A673 (cell line): ENCODE results near the gene VPS50. TPM values are rescaled to one million over a fixed set of nuclear protein-coding genes. Genes with fewer than 3 reads are reported as not detected.

ENCODE experiments used
- BruUV-seq: library from RNA; stranded (reverse); fragments of 400-500 nt; replicated peaks from 2 replicates; lab custom pipeline; 2021; lab: Mats Ljungman, UMichigan
- CTCF ChIA-PET: fragments of 300-600 bp; sonication (Branson Sonifier 250); formaldehyde crosslinking; loops from one replicate; lab custom pipeline; 2022; ENCODE audit warnings: antibody characterized with exemption; lab: Charles Lee
- POLR2A ChIA-PET: fragments of 300-600 bp; sonication (Branson Sonifier 250); formaldehyde crosslinking; loops from one replicate; lab custom pipeline; 2022; ENCODE audit warnings: antibody characterized with exemption; ENCODE audit not compliant: low non-redundant PET; lab: Charles Lee
- DNase-seq: peaks from one replicate; pipeline ENCODE4 v3.0.0-alpha.2; 2015; ENCODE audit warnings: low spot score
- H3K27ac ChIP-seq: fragments of 200-600 bp; sonication (generic); 2 replicates; pipeline ENCODE4 v1.5.1; 2016; ENCODE audit warnings: mixed run types, low read depth, mild to moderate bottlenecking, mixed read lengths, antibody characterized with exemption, low read length; ENCODE audit not compliant: poor library complexity, severe bottlenecking
- H3K27me3 ChIP-seq: fragments of 200-600 bp; sonication (generic); replicated peaks from 2 replicates; pipeline ENCODE4 v1.6.1; 2017; ENCODE audit warnings: mixed run types, low read depth, mild to moderate bottlenecking, mixed read lengths, antibody characterized with exemption, low read length; ENCODE audit not compliant: insufficient read depth, poor library complexity
- H3K36me3 ChIP-seq: fragments of 200-600 bp; sonication (generic); 2 replicates; pipeline ENCODE4 v1.6.1; 2016; ENCODE audit warnings: mixed run types, mild to moderate bottlenecking, mixed read lengths, antibody characterized with exemption, low read length; ENCODE audit not compliant: insufficient read depth, poor library complexity, severe bottlenecking
- H3K4me1 ChIP-seq: fragments of 200-600 bp; sonication (generic); 2 replicates; pipeline ENCODE4 v1.6.1; 2017; ENCODE audit warnings: mixed run types, mild to moderate bottlenecking, mixed read lengths, antibody characterized with exemption, low read length; ENCODE audit not compliant: insufficient read depth, poor library complexity, severe bottlenecking
- H3K4me3 ChIP-seq: fragments of 200-600 bp; sonication (generic); 2 replicates; pipeline ENCODE4 v1.5.1; 2016; ENCODE audit warnings: low read depth, mixed run types, mild to moderate bottlenecking, mixed read lengths, low read length; ENCODE audit not compliant: poor library complexity, severe bottlenecking
- H3K9me3 ChIP-seq: fragments of 200-600 bp; sonication (generic); 2 replicates; pipeline ENCODE4 v1.6.1; 2016; ENCODE audit warnings: mixed run types, low read depth, mild to moderate bottlenecking, mixed read lengths, antibody characterized with exemption, low read length; ENCODE audit not compliant: poor library complexity, severe bottlenecking
- EZH2 ChIP-seq: fragments of 200-600 bp; sonication (generic); IDR thresholded peaks from 2 replicates; pipeline ENCODE4 v1.6.1; 2017; ENCODE audit warnings: borderline replicate concordance, low read depth, mild to moderate bottlenecking, mixed read lengths, antibody characterized with exemption, low read length; ENCODE audit not compliant: poor library complexity, severe bottlenecking
- intact Hi-C: fragments of 100-400 bp; cut with micrococcal nuclease; formaldehyde crosslinking; loops from one replicate; pipeline ENCODE4 v1.10.0; 2022; ENCODE audit not compliant: unreplicated experiment
- total RNA-seq: library from RNA; stranded (reverse); gene quantifications from 2 replicates; pipeline ENCODE4 v1.2.3, GENCODE V29; 2021
- TF ChIP-seq, protein P1 (sequence below): fragments of 300-800, 200-600 bp; sonication (generic); conservative IDR thresholded peaks from 2 replicates; pipeline ENCODE4 v1.5.1; 2017; ENCODE audit warnings: low read depth, mild to moderate bottlenecking, antibody characterized with exemption, low read length, moderate library complexity, mixed read lengths

Gene VPS50
- total RNA-seq, 1 experiment from 2014 or later = 19.0 TPM

DNA sequence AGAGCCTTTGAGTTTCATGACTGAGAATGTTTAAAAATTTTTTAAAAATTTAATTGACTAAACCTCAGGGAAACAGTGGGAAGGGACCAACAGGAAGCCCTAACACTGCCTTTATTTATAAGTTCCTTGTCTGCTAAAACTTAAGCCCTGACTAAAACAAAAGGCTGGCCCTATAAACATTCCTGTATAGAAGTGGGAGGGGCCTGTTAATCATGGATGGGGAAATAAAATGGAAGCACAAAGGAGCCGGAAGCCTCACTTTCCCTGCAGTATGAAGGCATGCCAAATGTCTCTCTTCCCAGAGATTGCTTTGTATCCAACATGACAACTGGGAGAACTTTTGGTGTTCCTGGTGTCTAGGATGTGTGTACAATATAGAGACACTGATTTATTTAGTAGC is 66.0 kb downstream of the VPS50 start:
- Histone ChIP-seq H3K27me3 (no peaks in the 10 kb centered on the region), H3K36me3 (no peaks in the 10 kb centered on the region), H3K9me3 (no peaks in the 10 kb centered on the region), H3K27ac (no peak overlapping the region), H3K4me3 (no peak overlapping the region), H3K4me1 (no peaks in the 10 kb centered on the region)
- no peak for DNase-seq
- ChIA-PET CTCF (no interaction called here), POLR2A (interaction anchor here (0.7 kb wide), 1 partner anchor 770 kb away, joined by 4 read pairs; the partner anchor contains the start of genes PEX1 and RBM48)
- TF ChIP-seq EZH2 = no peak
- TF ChIP-seq, protein P1, sequence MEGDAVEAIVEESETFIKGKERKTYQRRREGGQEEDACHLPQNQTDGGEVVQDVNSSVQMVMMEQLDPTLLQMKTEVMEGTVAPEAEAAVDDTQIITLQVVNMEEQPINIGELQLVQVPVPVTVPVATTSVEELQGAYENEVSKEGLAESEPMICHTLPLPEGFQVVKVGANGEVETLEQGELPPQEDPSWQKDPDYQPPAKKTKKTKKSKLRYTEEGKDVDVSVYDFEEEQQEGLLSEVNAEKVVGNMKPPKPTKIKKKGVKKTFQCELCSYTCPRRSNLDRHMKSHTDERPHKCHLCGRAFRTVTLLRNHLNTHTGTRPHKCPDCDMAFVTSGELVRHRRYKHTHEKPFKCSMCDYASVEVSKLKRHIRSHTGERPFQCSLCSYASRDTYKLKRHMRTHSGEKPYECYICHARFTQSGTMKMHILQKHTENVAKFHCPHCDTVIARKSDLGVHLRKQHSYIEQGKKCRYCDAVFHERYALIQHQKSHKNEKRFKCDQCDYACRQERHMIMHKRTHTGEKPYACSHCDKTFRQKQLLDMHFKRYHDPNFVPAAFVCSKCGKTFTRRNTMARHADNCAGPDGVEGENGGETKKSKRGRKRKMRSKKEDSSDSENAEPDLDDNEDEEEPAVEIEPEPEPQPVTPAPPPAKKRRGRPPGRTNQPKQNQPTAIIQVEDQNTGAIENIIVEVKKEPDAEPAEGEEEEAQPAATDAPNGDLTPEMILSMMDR = no peak
- no TSS peak for BruUV-seq
- intact Hi-C loops = no loop called here

DNA sequence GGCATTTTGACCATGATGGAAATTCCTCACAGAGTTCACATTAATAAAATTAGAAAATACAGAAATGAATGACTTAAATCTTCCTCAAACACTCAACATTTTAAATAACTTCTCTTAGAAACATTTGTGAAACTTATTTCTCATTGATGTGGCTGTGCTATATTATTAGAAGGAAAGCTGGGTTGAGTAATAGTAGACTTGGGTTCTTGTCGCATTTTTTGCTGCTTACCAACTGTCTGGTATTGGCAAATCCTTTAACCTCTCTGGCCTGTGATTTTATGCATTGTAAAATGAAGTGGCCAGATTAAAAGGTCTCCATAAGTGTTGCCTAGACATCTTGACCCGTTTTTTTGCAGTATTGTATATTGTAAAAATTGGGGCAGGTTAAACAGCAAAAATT is 66.5 kb downstream of the VPS50 start:
- POLR2A ChIA-PET = interaction anchor here (0.7 kb wide), 1 partner anchor 770 kb away, joined by 4 read pairs; the partner anchor contains the start of genes PEX1 and RBM48
- Histone ChIP-seq H3K4me1 (no peaks in the 10 kb centered on the region), H3K27ac (no peak overlapping the region), H3K27me3 (no peaks in the 10 kb centered on the region), H3K36me3 (no peaks in the 10 kb centered on the region), H3K4me3 (no peak overlapping the region), H3K9me3 (no peaks in the 10 kb centered on the region)
- intact Hi-C loops = no loop called here
- CTCF ChIA-PET = no interaction called here
- no peak for TF ChIP-seq EZH2
- TF ChIP-seq, protein P1 = no peak
- no peak for DNase-seq
- no TSS peak for BruUV-seq

DNA sequence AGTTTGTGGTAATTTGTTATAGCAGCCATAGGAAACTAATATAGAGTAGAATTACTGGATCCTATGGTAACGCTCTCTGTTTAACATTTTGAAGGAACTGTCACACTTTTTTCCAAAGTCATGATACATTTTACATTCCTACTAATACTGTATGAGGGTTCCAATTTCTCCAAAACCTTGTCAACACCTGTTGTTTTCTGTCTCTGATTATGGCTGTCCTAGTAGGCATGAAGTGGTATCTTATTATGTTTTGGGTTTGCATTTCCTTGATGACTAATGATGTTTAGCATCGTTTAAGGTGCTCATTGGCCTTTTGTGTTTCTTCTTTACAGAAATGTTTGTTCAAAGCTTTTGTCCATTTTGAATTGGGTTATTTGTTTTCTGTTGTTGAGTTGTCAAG is 69.6 kb downstream of the VPS50 start:
- H3K36me3 ChIP-seq = no peaks in the 10 kb centered on the region
- ChIA-PET POLR2A (no interaction called here), CTCF (no interaction called here)
- no peak overlapping the region for H3K4me3 ChIP-seq
- H3K27me3 ChIP-seq = no peaks in the 10 kb centered on the region
- H3K9me3 ChIP-seq = no peaks in the 10 kb centered on the region
- no peak for DNase-seq
- no peak overlapping the region for H3K27ac ChIP-seq
- BruUV-seq = no TSS peak
- no peaks in the 10 kb centered on the region for H3K4me1 ChIP-seq
- TF ChIP-seq, protein P1 = no peak
- no peak for TF ChIP-seq EZH2
- intact Hi-C loops = no loop called here
